OCI-LY3 (cell line): Measurements from ENCODE around the gene TLE3.

Experiments used
- EZH2phosphoT487 ChIP-seq: fragments of 200-600 bp; shearing (Covaris generic); IDR thresholded peaks from 2 replicates; pipeline ENCODE4 v1.6.1; 2018; ENCODE audit warnings: antibody characterized with exemption, mixed run types, low read depth
- TF ChIP-seq, protein P1 (sequence below): fragments of 200-600, 300-600 bp; sonication (generic); IDR thresholded peaks from 2 replicates; pipeline ENCODE4 v1.5.1; 2014; ENCODE audit warnings: antibody characterized with exemption, low read length, low read depth

DNA sequence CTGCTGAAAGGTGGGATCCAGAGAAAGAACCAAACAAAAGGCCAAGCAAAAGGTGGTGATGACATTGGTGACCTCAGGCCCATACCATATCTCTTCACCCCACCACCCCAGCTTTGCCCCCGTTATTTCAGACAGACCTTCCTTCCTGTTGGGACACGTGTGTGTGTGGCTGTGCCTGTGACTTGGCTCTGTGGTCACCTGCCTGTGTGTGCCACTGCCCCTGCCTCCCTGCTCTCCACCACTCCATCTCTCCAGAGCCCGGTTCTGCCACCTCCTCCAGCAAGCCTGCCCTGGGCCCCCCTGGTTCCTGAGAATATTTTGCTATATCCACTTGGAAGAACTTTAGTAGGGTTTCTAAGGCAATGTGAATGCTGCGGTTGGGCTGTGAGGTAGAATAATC is 28.6 kb upstream of the TLE3 start:
- TF ChIP-seq, protein P1, sequence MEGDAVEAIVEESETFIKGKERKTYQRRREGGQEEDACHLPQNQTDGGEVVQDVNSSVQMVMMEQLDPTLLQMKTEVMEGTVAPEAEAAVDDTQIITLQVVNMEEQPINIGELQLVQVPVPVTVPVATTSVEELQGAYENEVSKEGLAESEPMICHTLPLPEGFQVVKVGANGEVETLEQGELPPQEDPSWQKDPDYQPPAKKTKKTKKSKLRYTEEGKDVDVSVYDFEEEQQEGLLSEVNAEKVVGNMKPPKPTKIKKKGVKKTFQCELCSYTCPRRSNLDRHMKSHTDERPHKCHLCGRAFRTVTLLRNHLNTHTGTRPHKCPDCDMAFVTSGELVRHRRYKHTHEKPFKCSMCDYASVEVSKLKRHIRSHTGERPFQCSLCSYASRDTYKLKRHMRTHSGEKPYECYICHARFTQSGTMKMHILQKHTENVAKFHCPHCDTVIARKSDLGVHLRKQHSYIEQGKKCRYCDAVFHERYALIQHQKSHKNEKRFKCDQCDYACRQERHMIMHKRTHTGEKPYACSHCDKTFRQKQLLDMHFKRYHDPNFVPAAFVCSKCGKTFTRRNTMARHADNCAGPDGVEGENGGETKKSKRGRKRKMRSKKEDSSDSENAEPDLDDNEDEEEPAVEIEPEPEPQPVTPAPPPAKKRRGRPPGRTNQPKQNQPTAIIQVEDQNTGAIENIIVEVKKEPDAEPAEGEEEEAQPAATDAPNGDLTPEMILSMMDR, result no peak
- no peak for TF ChIP-seq EZH2phosphoT487
